HUES64 (cell line): ENCODE results near the gene SLC17A1.

Experiments used
- H3K27ac ChIP-seq: 2 replicates; pipeline ENCODE4 v1.7.0; 2013; ENCODE audit warnings: low read depth, low read length, inconsistent platforms
- H3K27me3 ChIP-seq: 2 replicates; pipeline ENCODE4 v1.6.1; 2013; ENCODE audit warnings: mild to moderate bottlenecking, low read length; ENCODE audit not compliant: insufficient read depth
- H3K36me3 ChIP-seq: 2 replicates; pipeline ENCODE4 v1.6.1; 2013; ENCODE audit warnings: mild to moderate bottlenecking, low read length; ENCODE audit not compliant: insufficient read depth
- H3K4me1 ChIP-seq: 2 replicates; pipeline ENCODE4 v1.6.1; 2013; ENCODE audit warnings: mild to moderate bottlenecking, low read length, moderate library complexity; ENCODE audit not compliant: insufficient read depth
- H3K4me3 ChIP-seq: 2 replicates; pipeline ENCODE4 v1.5.1; 2013; ENCODE audit warnings: mild to moderate bottlenecking, low read length, moderate library complexity
- H3K9ac ChIP-seq: 2 replicates; pipeline ENCODE4 v1.6.1; 2013; ENCODE audit warnings: mild to moderate bottlenecking, low read depth, low read length
- H3K9me3 ChIP-seq: 2 replicates; pipeline ENCODE4 v1.6.1; 2013; ENCODE audit warnings: low read depth, low read length; ENCODE audit not compliant: insufficient read depth
- WGBS: fragments of 150-250, 120-280 bp; methylation state at CpG from one replicate; pipeline ENCODE4 v1.1.7; 2013; ENCODE audit warnings: missing lambda C conversion rate; 5-methylcytosine and 5-hydroxymethylcytosine counted together

Gene SLC17A1

GRCh38 chr6:25787428-25787827, 44.4 kb downstream of the SLC17A1 start:
- no peaks in the 10 kb centered on the region for H3K27me3 ChIP-seq
- no peaks in the 10 kb centered on the region for H3K4me1 ChIP-seq
- no peaks in the 10 kb centered on the region for H3K9me3 ChIP-seq
- H3K27ac ChIP-seq = no peak overlapping the region
- H3K4me3 ChIP-seq = no peak overlapping the region
- H3K9ac ChIP-seq = no peak overlapping the region
- H3K36me3 ChIP-seq = no peaks in the 10 kb centered on the region
- 98% methylated on average over 2 of the region's 2 CpGs for WGBS

GRCh38 chr6:25781134-25781533, 50.7 kb downstream of the SLC17A1 start:
- no peak overlapping the region for H3K4me3 ChIP-seq

GRCh38 chr6:25777856-25778649, 53.8 kb downstream of the SLC17A1 start:
- H3K9ac ChIP-seq = no peak overlapping the region
- H3K27ac ChIP-seq = no peak overlapping the region
- no peaks in the 10 kb centered on the region for H3K4me1 ChIP-seq
- H3K27me3 ChIP-seq = no peaks in the 10 kb centered on the region
- no peaks in the 10 kb centered on the region for H3K9me3 ChIP-seq
- 100% methylated on average over 2 of the region's 4 CpGs for WGBS
- H3K4me3 ChIP-seq = no peak overlapping the region
- H3K36me3 ChIP-seq = no peaks in the 10 kb centered on the region

More at GRCh38 chr6:25781134-25781533, 50.7 kb downstream of the SLC17A1 start:
- H3K27me3 ChIP-seq = no peaks in the 10 kb centered on the region
- no peaks in the 10 kb centered on the region for H3K9me3 ChIP-seq
- H3K9ac ChIP-seq = no peak overlapping the region
- no peak overlapping the region for H3K27ac ChIP-seq
- 92% methylated on average over 1 of the region's 1 CpG for WGBS
- H3K36me3 ChIP-seq = no peaks in the 10 kb centered on the region
- no peaks in the 10 kb centered on the region for H3K4me1 ChIP-seq

GRCh38 chr6:25777031-25777430, 54.8 kb downstream of the SLC17A1 start:
- H3K27me3 ChIP-seq = no peaks in the 10 kb centered on the region
- WGBS = 92% methylated on average over 2 of the region's 2 CpGs
- no peaks in the 10 kb centered on the region for H3K4me1 ChIP-seq
- H3K4me3 ChIP-seq = no peak overlapping the region
- H3K36me3 ChIP-seq = no peaks in the 10 kb centered on the region
- H3K27ac ChIP-seq = no peak overlapping the region
- no peaks in the 10 kb centered on the region for H3K9me3 ChIP-seq
- H3K9ac ChIP-seq = no peak overlapping the region

- Histone ChIP-seq H3K4me3 (no peak overlapping the region), H3K27me3 (no peaks in the 10 kb centered on the region)
- WGBS = 66% methylated on average over 1 of the region's 2 CpGs
Measured at GRCh38 chr6:25774120-25774715, 57.6 kb downstream of the SLC17A1 start.

GRCh38 chr6:25769983-25770382, 61.9 kb downstream of the SLC17A1 start:
- Histone ChIP-seq H3K9me3 (no peaks in the 10 kb centered on the region), H3K4me1 (no peaks in the 10 kb centered on the region), H3K27me3 (no peaks in the 10 kb centered on the region), H3K27ac (no peak overlapping the region), H3K36me3 (no peaks in the 10 kb centered on the region), H3K4me3 (no peak overlapping the region), H3K9ac (no peak overlapping the region)
- 100% methylated on average over 2 of the region's 2 CpGs for WGBS

More at GRCh38 chr6:25774120-25774715, 57.6 kb downstream of the SLC17A1 start:
- no peaks in the 10 kb centered on the region for H3K36me3 ChIP-seq
- H3K4me1 ChIP-seq = no peaks in the 10 kb centered on the region
- no peaks in the 10 kb centered on the region for H3K9me3 ChIP-seq
- no peak overlapping the region for H3K27ac ChIP-seq
- no peak overlapping the region for H3K9ac ChIP-seq

GRCh38 chr6:25768566-25768965, 63.3 kb downstream of the SLC17A1 start:
- no peak overlapping the region for H3K9ac ChIP-seq
- no peaks in the 10 kb centered on the region for H3K9me3 ChIP-seq
- H3K4me1 ChIP-seq = no peaks in the 10 kb centered on the region
- WGBS = 86% methylated on average over 1 of the region's 1 CpG
- no peak overlapping the region for H3K27ac ChIP-seq
- H3K4me3 ChIP-seq = no peak overlapping the region
- no peaks in the 10 kb centered on the region for H3K27me3 ChIP-seq
- H3K36me3 ChIP-seq = no peaks in the 10 kb centered on the region

GRCh38 chr6:25764611-25765010, 67.2 kb downstream of the SLC17A1 start:
- Histone ChIP-seq H3K4me3 (no peak overlapping the region), H3K36me3 (no peaks in the 10 kb centered on the region), H3K4me1 (no peaks in the 10 kb centered on the region), H3K27ac (no peak overlapping the region), H3K9me3 (no peaks in the 10 kb centered on the region), H3K27me3 (no peaks in the 10 kb centered on the region), H3K9ac (no peak overlapping the region)
- 98% methylated on average over 2 of the region's 2 CpGs for WGBS

- H3K27ac ChIP-seq = no peak overlapping the region
- WGBS = 96% methylated on average over 5 of the region's 6 CpGs
- no peak overlapping the region for H3K9ac ChIP-seq
- H3K9me3 ChIP-seq = no peaks in the 10 kb centered on the region
- no peaks in the 10 kb centered on the region for H3K4me1 ChIP-seq
- H3K4me3 ChIP-seq = no peak overlapping the region
- no peaks in the 10 kb centered on the region for H3K27me3 ChIP-seq
- H3K36me3 ChIP-seq = no peaks in the 10 kb centered on the region
Measured at GRCh38 chr6:25757936-25758642, 73.8 kb downstream of the SLC17A1 start.

GRCh38 chr6:25756382-25757363, 75.2 kb downstream of the SLC17A1 start:
- no peak overlapping the region for H3K9ac ChIP-seq
- WGBS = 95% methylated on average over 9 of the region's 9 CpGs
- no peaks in the 10 kb centered on the region for H3K9me3 ChIP-seq
- no peaks in the 10 kb centered on the region for H3K4me1 ChIP-seq
- H3K4me3 ChIP-seq = no peak overlapping the region
- H3K27me3 ChIP-seq = no peaks in the 10 kb centered on the region
- H3K36me3 ChIP-seq = no peaks in the 10 kb centered on the region
- no peak overlapping the region for H3K27ac ChIP-seq
